HG02798 (cell line): ENCODE measurements around the gene SLC12A3.
"Not testable (repeated sequence)": the region's sequence is repeated elsewhere in the genome, so short reads cannot be mapped to it uniquely, and the experiment has no call there.

Experiments
- ATAC-seq: cut with Tn5 transposase; IDR thresholded peaks from one replicate; pipeline ENCODE4 v1.9.1; 2021; ENCODE audit warnings: mild to moderate bottlenecking; ENCODE audit not compliant: unreplicated experiment, poor library complexity

SLC12A3 gene

GRCh38 chr16:56868175-56868574, 3.2 kb downstream of the SLC12A3 start:
- no peak for ATAC-seq

GRCh38 chr16:56868766-56869165, 3.8 kb downstream of the SLC12A3 start:
- not testable (repeated sequence) for ATAC-seq

- ATAC-seq = peak; percentile 34
Measured at GRCh38 chr16:56869513-56870275, 4.7 kb downstream of the SLC12A3 start.

- ATAC-seq = peak; percentile 13
Measured at GRCh38 chr16:56870276-56870888, 5.4 kb downstream of the SLC12A3 start.

GRCh38 chr16:56871172-56871593, 6.2 kb downstream of the SLC12A3 start:
- no peak for ATAC-seq

GRCh38 chr16:56872863-56873391, 7.9 kb downstream of the SLC12A3 start:
- ATAC-seq = no peak

GRCh38 chr16:56874800-56875199, 9.8 kb downstream of the SLC12A3 start:
- ATAC-seq = no peak

- no peak for ATAC-seq
Measured at GRCh38 chr16:56876048-56876447, 11.0 kb downstream of the SLC12A3 start.

GRCh38 chr16:56877486-56878182, 12.6 kb downstream of the SLC12A3 start:
- ATAC-seq = no peak

GRCh38 chr16:56878282-56878854, 13.4 kb downstream of the SLC12A3 start:
- no peak for ATAC-seq

GRCh38 chr16:56879276-56879675, 14.3 kb downstream of the SLC12A3 start:
- ATAC-seq = no peak

GRCh38 chr16:56880176-56880575, 15.2 kb downstream of the SLC12A3 start:
- ATAC-seq = no peak

- ATAC-seq = no peak
Measured at GRCh38 chr16:56880685-56881084, 15.7 kb downstream of the SLC12A3 start.

- ATAC-seq = no peak
Measured at GRCh38 chr16:56882077-56882800, 17.2 kb downstream of the SLC12A3 start.

GRCh38 chr16:56883586-56883985, 18.6 kb downstream of the SLC12A3 start:
- no peak for ATAC-seq

GRCh38 chr16:56884026-56884582, 19.1 kb downstream of the SLC12A3 start:
- no peak for ATAC-seq

- not testable (repeated sequence) for ATAC-seq
Measured at GRCh38 chr16:56884929-56885328, 19.9 kb downstream of the SLC12A3 start.

GRCh38 chr16:56885446-56886162, 20.6 kb downstream of the SLC12A3 start:
- ATAC-seq = no peak

GRCh38 chr16:56886296-56886695, 21.3 kb downstream of the SLC12A3 start:
- no peak for ATAC-seq
